ENCODE measurements around the gene MYO1B. TPM values are rescaled to one million over a fixed set of nuclear protein-coding genes. Genes with fewer than 3 reads are reported as not detected.

The MYO1B gene
- total and polyA plus RNA-seq, 5 experiments from 2014 or later: 0.20 to 0.96 (median 0.44) TPM

DNA sequence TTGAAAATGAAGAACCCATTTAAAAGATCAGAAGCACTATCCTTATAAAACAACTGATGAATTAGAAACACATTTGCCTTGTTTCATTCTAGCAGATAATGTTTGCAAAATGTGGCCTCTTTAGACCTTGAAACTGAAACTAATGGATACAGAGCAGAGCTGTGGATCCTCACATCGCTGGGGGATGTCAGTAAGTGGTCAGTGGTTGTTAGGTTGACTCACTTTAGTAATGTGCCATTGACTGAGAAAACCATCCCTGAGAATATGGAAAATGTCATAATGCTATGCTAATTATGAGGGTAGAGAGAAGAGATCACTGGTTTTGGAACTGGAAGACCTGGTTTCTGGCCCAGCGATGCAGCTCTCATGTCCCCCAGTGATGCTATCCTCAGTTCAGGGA is 176.7 kb downstream of the MYO1B start:
- Mint-ChIP-seq H3K27me3 (no peaks in the 10 kb centered on the region), H3K27ac (no peak overlapping the region), H3K9me3 (no peaks in the 10 kb centered on the region), H3K36me3 (no peaks in the 10 kb centered on the region), H3K4me1 (no peaks in the 10 kb centered on the region), H3K4me3 (no peak overlapping the region)
- DNase-seq (no peak), ATAC-seq (no peak)
- POLR2A ChIA-PET: no interaction called here

DNA sequence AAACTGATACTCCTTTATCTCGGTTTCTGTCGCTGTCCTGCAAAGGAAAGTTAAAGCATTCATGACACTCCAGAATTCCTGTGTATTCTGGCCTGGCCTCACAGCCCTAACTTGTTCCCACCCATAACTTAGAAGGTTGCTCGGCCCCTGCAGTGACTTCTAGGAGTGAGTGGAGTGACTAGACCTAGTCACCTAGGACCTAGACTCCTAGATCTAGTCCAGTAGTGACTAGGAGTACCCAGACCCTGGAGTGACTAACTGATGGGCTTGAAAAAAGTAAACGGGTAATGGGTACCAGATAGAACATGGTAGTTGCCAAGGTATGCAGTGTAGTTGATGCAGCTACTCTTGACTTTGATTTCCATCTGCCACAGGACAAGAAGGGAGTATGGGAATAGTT is 181.8 kb downstream of the MYO1B start:
- ATAC-seq (no peak), DNase-seq (no peak)
- no peak overlapping the region for H3K4me3 Mint-ChIP-seq
- peaks cover 0 to 3% (median 0%) of the 10 kb centered on the region in 5 donors for H3K27me3 Mint-ChIP-seq
- no peak overlapping the region for H3K27ac Mint-ChIP-seq
- H3K36me3 Mint-ChIP-seq: no peaks in the 10 kb centered on the region
- POLR2A ChIA-PET: no interaction called here
- no peaks in the 10 kb centered on the region for H3K9me3 Mint-ChIP-seq
- H3K4me1 Mint-ChIP-seq: no peaks in the 10 kb centered on the region

DNA sequence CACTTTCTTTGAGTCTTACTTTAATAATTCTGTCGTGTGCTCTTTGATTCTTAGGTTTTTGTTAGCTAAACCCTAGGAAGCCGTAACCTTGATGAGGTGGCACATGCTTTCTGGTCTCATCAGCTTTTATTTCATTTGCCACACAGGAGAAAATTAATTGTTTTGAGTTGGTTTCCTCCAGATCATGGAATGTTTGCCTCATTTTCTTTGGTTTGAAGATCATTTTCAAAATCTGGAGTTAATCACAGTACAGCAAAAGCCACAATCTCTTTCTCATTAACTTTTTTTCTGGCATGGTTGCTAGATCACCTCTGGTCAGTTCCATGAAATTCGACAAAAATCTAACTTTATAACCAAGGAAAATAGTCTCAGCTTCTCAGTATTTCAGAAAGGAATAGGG is 182.9 kb downstream of the MYO1B start:
- Mint-ChIP-seq H3K4me1 (no peaks in the 10 kb centered on the region), H3K9me3 (no peaks in the 10 kb centered on the region), H3K36me3 (no peaks in the 10 kb centered on the region), H3K27me3 (peaks cover 0 to 3% (median 0%) of the 10 kb centered on the region in 5 donors), H3K4me3 (no peak overlapping the region), H3K27ac (no peak overlapping the region)
- DNase-seq (no peak), ATAC-seq (no peak)
- POLR2A ChIA-PET: no interaction called here

DNA sequence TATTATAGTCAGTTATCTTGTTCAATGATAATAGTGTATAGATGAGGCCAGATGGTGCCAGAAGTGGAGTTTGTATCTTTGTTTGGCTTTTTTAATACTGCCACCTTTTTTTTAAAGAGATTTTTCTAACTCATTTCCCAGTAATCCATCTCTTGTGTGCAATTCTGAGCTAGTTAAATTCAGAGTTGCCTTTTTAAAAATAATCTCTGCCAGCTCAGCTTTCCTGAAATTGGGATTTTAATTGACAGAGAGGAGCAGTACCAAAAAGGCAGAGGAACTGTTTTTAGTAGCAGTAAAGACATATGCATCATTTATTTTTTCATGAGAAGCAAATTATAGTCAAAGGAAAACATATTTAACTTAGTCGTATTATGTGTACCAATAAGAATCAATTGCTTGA is 185.3 kb downstream of the MYO1B start:
- H3K9me3 Mint-ChIP-seq: peaks cover 0 to 6% (median 0%) of the 10 kb centered on the region in 9 donors
- H3K4me1 Mint-ChIP-seq: peaks cover 0 to 3% (median 0%) of the 10 kb centered on the region in 4 donors
- no peak overlapping the region for H3K27ac Mint-ChIP-seq
- H3K4me3 Mint-ChIP-seq: no peak overlapping the region
- peaks cover 0 to 4% (median 0%) of the 10 kb centered on the region in 3 donors for H3K36me3 Mint-ChIP-seq
- POLR2A ChIA-PET: no interaction called here
- H3K27me3 Mint-ChIP-seq: peaks cover 0 to 3% (median 0%) of the 10 kb centered on the region in 5 donors
- ATAC-seq (no peak), DNase-seq (no peak)

DNA sequence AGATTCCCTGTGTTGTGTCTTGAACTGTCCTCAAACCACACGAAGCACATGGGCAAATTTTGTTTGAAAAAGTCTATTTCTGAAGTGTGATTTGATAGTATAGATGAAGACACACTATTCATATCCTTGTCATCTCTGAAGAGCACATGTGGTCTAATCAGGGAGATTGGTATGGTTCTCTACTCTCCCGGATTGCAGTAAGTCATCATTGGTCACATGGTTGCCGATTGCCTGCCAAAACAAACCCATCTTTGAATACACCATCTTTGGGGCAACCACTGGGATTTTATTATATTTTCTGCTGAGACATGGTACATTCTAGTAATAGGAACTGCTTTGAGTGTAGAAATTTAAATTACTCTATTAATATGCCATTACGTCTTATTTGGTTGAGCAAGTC is 186.9 kb downstream of the MYO1B start:
- Mint-ChIP-seq H3K9me3 (peaks cover 0 to 6% (median 0%) of the 10 kb centered on the region in 9 donors), H3K4me1 (peaks cover 0 to 6% (median 0%) of the 10 kb centered on the region in 4 donors), H3K27ac (no peak overlapping the region), H3K27me3 (peaks cover 0 to 3% (median 0%) of the 10 kb centered on the region in 5 donors), H3K4me3 (no peak overlapping the region), H3K36me3 (peaks cover 0 to 4% (median 0%) of the 10 kb centered on the region in 3 donors)
- POLR2A ChIA-PET: no interaction called here
- no peak for ATAC-seq
- no peak for DNase-seq

DNA sequence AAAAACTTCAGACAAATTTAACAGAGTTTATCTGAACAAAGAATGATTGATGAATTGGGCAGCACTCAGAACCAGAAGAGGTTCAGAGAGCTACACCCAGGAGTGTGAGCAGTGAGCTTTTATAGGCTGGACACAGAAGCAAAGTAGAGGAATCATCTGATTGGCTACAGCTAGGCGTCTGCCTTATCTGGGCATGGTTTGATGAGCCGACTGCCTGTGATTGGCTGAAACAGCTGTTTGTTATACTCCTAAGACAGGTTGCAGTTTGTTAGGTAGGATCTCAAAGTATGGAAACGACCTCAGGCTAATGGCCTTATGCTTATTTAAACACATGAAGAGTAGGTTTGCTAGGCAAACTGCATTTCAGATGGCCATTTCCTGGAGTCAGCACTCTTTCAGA is 188.9 kb downstream of the MYO1B start:
- no peak overlapping the region for H3K4me3 Mint-ChIP-seq
- peaks cover 0 to 4% (median 0%) of the 10 kb centered on the region in 3 donors for H3K36me3 Mint-ChIP-seq
- ATAC-seq (no peak), DNase-seq (no peak)
- H3K27ac Mint-ChIP-seq: no peak overlapping the region
- peaks cover 0 to 6% (median 0%) of the 10 kb centered on the region in 9 donors for H3K9me3 Mint-ChIP-seq
- POLR2A ChIA-PET: no interaction called here
- H3K27me3 Mint-ChIP-seq: peaks cover 0 to 3% (median 0%) of the 10 kb centered on the region in 5 donors
- peaks cover 0 to 6% (median 0%) of the 10 kb centered on the region in 4 donors for H3K4me1 Mint-ChIP-seq

DNA sequence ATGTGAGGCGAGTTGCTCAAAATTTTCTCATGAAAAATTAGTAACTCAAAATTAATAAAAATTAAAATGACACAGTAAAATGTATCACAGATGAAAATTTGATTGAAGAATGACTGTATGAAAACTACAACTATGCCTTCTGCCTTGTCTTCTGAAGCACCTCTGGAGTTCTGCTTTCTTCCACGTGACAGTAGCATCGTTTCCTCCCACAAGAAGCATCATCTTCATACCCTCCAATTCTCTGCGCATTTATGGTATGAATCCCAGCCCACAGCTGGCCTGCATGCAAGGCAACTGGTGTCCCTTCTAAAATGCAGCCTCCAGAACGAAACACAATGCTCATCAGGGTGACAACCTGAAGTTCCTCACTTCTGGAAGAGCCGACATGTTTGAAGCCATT is 189.9 kb downstream of the MYO1B start:
- H3K27ac Mint-ChIP-seq: no peak overlapping the region
- no peak for ATAC-seq
- peaks cover 0 to 4% (median 0%) of the 10 kb centered on the region in 3 donors for H3K36me3 Mint-ChIP-seq
- DNase-seq: no peak
- POLR2A ChIA-PET: no interaction called here
- peaks cover 0 to 6% (median 0%) of the 10 kb centered on the region in 9 donors for H3K9me3 Mint-ChIP-seq
- H3K4me1 Mint-ChIP-seq: peaks cover 0 to 6% (median 0%) of the 10 kb centered on the region in 4 donors
- H3K4me3 Mint-ChIP-seq: no peak overlapping the region
- H3K27me3 Mint-ChIP-seq: peaks cover 0 to 3% (median 0%) of the 10 kb centered on the region in 5 donors

DNA sequence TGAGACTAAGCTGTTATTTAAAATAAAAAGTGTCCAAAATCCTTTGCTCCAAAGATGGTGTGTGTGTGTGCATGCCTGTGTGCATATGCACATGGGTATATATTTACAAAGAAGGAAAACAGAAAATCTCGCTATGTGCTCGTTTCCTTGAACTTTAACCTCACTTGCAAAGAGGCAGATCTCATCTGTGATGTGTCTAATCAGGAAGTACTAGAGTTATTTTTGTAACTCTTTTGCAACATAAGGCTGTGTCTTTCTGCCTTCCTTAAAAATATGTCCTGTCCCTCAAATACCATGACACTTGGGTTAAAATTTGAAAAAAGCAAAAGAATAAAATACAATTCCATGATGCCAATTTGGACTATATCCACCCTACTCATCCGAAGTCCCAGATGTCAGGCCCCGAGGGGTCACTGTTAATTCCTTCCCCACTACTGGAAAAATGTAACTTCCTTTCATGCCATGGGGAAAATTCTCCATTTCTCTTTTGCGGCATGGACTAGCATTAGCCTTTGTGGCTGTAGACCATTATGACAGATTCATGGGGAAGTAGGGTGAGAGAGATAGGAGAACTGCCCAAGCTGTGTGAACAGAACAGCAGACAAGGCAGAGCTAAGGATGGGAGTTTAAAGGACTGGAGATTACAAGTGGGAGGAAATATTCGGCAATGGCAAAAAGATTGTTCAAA is 191.3 kb downstream of the MYO1B start:
- Mint-ChIP-seq H3K9me3 (peaks cover 0 to 6% (median 0%) of the 10 kb centered on the region in 9 donors), H3K27ac (no peak overlapping the region), H3K36me3 (peaks cover 0 to 4% (median 0%) of the 10 kb centered on the region in 3 donors), H3K27me3 (peaks cover 0 to 3% (median 0%) of the 10 kb centered on the region in 5 donors), H3K4me1 (peaks cover 0 to 6% (median 0%) of the 10 kb centered on the region in 4 donors), H3K4me3 (no peak overlapping the region)
- POLR2A ChIA-PET: no interaction called here
- ATAC-seq (no peak), DNase-seq (no peak)

DNA sequence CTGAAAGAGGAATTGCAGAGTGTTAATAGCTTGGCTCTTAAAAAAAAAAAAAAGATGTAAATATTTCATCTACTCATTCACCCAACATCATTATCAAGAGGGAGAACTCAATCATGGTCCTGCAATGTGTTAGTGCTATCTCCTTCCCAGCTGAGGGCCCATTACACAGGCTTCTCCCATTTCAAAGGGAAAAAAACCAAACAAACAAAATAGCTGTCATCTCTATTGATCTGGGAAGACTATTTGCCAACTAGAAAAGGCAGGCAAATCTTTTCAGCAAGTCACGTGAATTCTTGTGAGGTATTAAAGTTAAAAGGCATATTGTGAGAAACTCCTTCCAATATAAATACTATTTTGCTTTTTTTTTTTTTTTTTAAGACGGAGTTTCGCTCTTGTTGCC is 194.3 kb downstream of the MYO1B start:
- no peak overlapping the region for H3K4me3 Mint-ChIP-seq
- POLR2A ChIA-PET: no interaction called here
- H3K27ac Mint-ChIP-seq: no peak overlapping the region
- H3K4me1 Mint-ChIP-seq: peaks cover 0 to 6% (median 0%) of the 10 kb centered on the region in 4 donors
- no peak for ATAC-seq
- peaks cover 0 to 9% (median 2%) of the 10 kb centered on the region in 5 donors for H3K27me3 Mint-ChIP-seq
- no peak for DNase-seq
- H3K9me3 Mint-ChIP-seq: no peaks in the 10 kb centered on the region
- H3K36me3 Mint-ChIP-seq: no peaks in the 10 kb centered on the region

DNA sequence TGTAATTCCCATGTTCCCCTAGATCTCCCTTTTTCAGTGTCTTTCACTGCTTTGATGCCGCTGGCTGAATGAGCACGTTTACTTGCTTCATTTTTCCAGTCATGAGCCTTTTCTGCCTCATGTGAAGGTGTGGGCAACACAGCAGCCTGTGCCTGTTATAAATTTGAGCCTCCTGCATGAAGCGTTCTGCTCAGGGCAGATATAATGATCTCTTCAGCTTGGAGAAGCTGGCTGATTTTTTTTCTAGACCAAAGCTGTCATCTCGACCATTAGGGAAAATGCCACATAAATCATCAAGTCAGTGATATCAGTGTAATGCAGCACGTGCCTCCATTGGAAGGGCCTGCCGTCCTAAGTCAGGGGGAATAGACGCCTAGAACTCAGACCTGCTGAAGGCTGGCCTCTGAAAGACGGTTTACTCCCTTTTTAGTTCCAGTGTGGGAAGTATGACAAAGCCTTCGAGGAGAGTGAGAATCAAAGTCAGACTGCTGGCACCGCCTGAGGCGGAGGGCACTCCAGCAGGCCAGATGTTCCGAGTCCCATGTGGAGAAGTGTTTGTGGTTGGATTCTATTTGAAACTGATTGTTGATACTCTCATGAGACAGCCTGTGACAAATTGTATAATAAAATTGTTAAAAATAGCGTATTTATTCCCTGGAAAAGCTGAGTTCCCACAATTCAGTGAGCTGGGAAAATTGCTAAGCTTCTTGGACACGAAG is 196.5 kb downstream of the MYO1B start:
- Mint-ChIP-seq H3K27me3 (peaks cover 0 to 9% (median 4%) of the 10 kb centered on the region in 5 donors), H3K9me3 (no peaks in the 10 kb centered on the region), H3K4me1 (peaks cover 0 to 2% (median 0%) of the 10 kb centered on the region in 4 donors), H3K36me3 (no peaks in the 10 kb centered on the region), H3K4me3 (no peak overlapping the region), H3K27ac (no peak overlapping the region)
- POLR2A ChIA-PET: no interaction called here
- ATAC-seq: no peak
- DNase-seq: no peak

DNA sequence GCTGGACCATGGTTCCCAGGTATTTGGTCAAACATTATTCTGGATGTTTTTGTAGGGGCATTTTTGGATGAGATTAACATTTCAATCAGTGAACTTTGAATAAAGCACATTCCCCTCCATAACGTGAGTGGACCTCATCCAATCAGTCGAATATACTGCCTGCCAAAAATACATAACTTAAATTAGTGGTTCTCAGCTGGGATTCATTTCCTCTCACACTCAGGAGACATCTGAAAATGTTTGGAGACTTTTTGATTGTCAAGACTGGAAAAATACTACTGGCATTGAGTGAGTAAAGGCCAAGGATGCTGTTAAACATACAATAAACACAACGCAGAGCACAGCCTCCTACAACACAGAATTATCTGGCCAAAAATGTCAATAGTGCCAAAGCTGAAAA is 198.2 kb downstream of the MYO1B start:
- H3K27me3 Mint-ChIP-seq: peaks cover 0 to 9% (median 4%) of the 10 kb centered on the region in 5 donors
- H3K4me1 Mint-ChIP-seq: no peaks in the 10 kb centered on the region
- peaks cover 0 to 4% (median 0%) of the 10 kb centered on the region in 9 donors for H3K9me3 Mint-ChIP-seq
- POLR2A ChIA-PET: no interaction called here
- H3K27ac Mint-ChIP-seq: no peak overlapping the region
- ATAC-seq (no peak), DNase-seq (no peak)
- no peak overlapping the region for H3K4me3 Mint-ChIP-seq
- H3K36me3 Mint-ChIP-seq: peaks cover 0 to 1% (median 0%) of the 10 kb centered on the region in 3 donors

DNA sequence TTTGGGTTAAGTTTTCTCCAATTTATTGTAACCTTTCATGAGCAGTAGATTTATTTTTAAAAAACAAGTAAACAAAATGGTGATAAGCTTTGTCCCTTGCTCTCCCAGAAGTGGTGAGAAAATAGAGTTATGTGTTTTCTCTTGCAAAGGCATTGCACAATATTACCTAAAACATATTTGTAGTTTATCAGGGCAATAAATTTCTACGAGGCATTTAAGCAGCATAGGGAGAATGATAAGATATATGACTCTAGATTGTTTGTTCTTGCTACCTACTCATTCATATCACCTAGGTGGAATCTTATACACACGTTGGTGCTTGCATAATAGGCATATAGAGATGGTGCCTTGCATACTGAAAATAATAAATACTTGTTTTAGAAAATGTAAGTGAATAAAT is 201.7 kb downstream of the MYO1B start:
- peaks cover 0 to 10% (median 6%) of the 10 kb centered on the region in 5 donors for H3K27me3 Mint-ChIP-seq
- H3K4me3 Mint-ChIP-seq: no peak overlapping the region
- peaks cover 0 to 1% (median 0%) of the 10 kb centered on the region in 3 donors for H3K36me3 Mint-ChIP-seq
- POLR2A ChIA-PET: no interaction called here
- H3K4me1 Mint-ChIP-seq: no peaks in the 10 kb centered on the region
- DNase-seq (no peak), ATAC-seq (no peak)
- peaks cover 0 to 9% (median 0%) of the 10 kb centered on the region in 9 donors for H3K9me3 Mint-ChIP-seq
- H3K27ac Mint-ChIP-seq: no peak overlapping the region

DNA sequence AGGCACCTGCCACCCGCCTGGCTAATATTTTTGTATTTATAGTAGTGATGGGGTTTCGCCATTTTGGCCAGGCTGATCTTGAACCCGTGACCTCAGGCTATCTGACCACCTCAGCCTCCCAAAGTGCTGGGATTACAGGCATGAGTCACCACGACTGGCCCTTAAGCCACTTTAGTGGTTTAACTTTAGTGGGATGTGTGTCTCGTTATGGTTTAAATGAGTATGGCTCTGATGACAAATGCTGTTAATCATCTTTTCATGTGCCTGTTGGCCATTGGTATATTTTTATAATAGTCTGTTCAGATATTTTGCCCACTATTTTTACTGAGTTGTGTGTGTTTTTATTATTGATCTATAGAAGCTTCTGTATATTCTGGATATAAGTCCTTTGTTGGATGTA is 205.9 kb downstream of the MYO1B start:
- no peak for DNase-seq
- Mint-ChIP-seq H3K27ac (no peak overlapping the region), H3K4me1 (no peaks in the 10 kb centered on the region), H3K36me3 (peaks cover 0 to 1% (median 0%) of the 10 kb centered on the region in 3 donors), H3K27me3 (peaks cover 2 to 10% (median 5%) of the 10 kb centered on the region in 5 donors), H3K4me3 (no peak overlapping the region), H3K9me3 (peaks cover 0 to 19% (median 1%) of the 10 kb centered on the region in 9 donors)
- POLR2A ChIA-PET: no interaction called here
- no peak for ATAC-seq

Measured in naive thymus-derived CD8-positive, alpha-beta T cell (primary cell).